Measurements from ENCODE around the gene ANKS1A. TPM values are rescaled to one million over a fixed set of nuclear protein-coding genes. Genes with fewer than 3 reads are reported as not detected.

ANKS1A gene
- total RNA-seq, 2 donors from 2014 or later = 26.7 to 30.9 TPM

- TF ChIP-seq CTCF (IDR thresholded peaks at IDR 0.05) = no peak
- Histone ChIP-seq H3K27me3 (no peaks in the 10 kb centered on the region), H3K9me3 (no peaks in the 10 kb centered on the region), H3K36me3 (peaks cover 22% of the 10 kb centered on the region), H3K4me3 (no peak overlapping the region), H3K4me1 (peaks cover 0 to 33% of the 10 kb centered on the region in 2 donors), H3K27ac (no peak overlapping the region)
- no peak for DNase-seq (ENCODE audit: low spot score)
Observed at GRCh38 chr6:35072051-35072697, 183.1 kb downstream of the ANKS1A start.

- Histone ChIP-seq H3K4me1 (peaks cover 0 to 33% of the 10 kb centered on the region in 2 donors), H3K36me3 (peaks cover 26% of the 10 kb centered on the region)
Observed at GRCh38 chr6:35072698-35073055, 183.6 kb downstream of the ANKS1A start.

GRCh38 chr6:35073211-35073610 lies 184.2 kb downstream of the ANKS1A start:
- no peak for TF ChIP-seq CTCF (IDR thresholded peaks at IDR 0.05)
- Histone ChIP-seq H3K27me3 (no peaks in the 10 kb centered on the region), H3K9me3 (no peaks in the 10 kb centered on the region), H3K4me1 (peaks cover 0 to 29% of the 10 kb centered on the region in 2 donors), H3K4me3 (no peak overlapping the region), H3K36me3 (peaks cover 32% of the 10 kb centered on the region), H3K27ac (peak overlapping the region in 1 of 2 donors; percentile 16)
- DNase-seq (ENCODE audit: low spot score) = no peak

More at GRCh38 chr6:35072698-35073055, 183.6 kb downstream of the ANKS1A start:
- no peak for DNase-seq (ENCODE audit: low spot score)
- Histone ChIP-seq H3K9me3 (no peaks in the 10 kb centered on the region), H3K27me3 (no peaks in the 10 kb centered on the region), H3K27ac (no peak overlapping the region), H3K4me3 (no peak overlapping the region)
- no peak for TF ChIP-seq CTCF (IDR thresholded peaks at IDR 0.05)

- Histone ChIP-seq H3K9me3 (no peaks in the 10 kb centered on the region), H3K27ac (peak overlapping the region in 1 of 2 donors; percentile 16), H3K36me3 (peaks cover 39% of the 10 kb centered on the region), H3K4me3 (no peak overlapping the region), H3K27me3 (no peaks in the 10 kb centered on the region), H3K4me1 (peaks cover 0 to 22% of the 10 kb centered on the region in 2 donors)
- no peak for TF ChIP-seq CTCF (IDR thresholded peaks at IDR 0.05)
- DNase-seq (ENCODE audit: low spot score) = no peak
Observed at GRCh38 chr6:35073766-35074471, 184.9 kb downstream of the ANKS1A start.

- no peak for TF ChIP-seq CTCF (IDR thresholded peaks at IDR 0.05)
- no peaks in the 10 kb centered on the region for H3K9me3 ChIP-seq
- no peak overlapping the region for H3K4me3 ChIP-seq
- no peak for DNase-seq (ENCODE audit: low spot score)
- H3K4me1 ChIP-seq = peaks cover 0 to 32% of the 10 kb centered on the region in 2 donors
- H3K27ac ChIP-seq = no peak overlapping the region
- H3K36me3 ChIP-seq = peaks cover 63% of the 10 kb centered on the region
- no peaks in the 10 kb centered on the region for H3K27me3 ChIP-seq
Observed at GRCh38 chr6:35076997-35077712, 188.1 kb downstream of the ANKS1A start.
